T-helper 9 cell (primary cell): ENCODE data around the gene SCAMP1.
"Not testable (repeated sequence)": the region's sequence is repeated elsewhere in the genome, so short reads cannot be mapped to it uniquely, and the experiment has no call there.

Experiments
- DNase-seq: peaks from one replicate; pipeline ENCODE4 v3.0.0-alpha.2; 2020

The SCAMP1 gene

GRCh38 chr5:78429332-78429980, 69.0 kb downstream of the SCAMP1 start:
- no peak for DNase-seq

- DNase-seq, result no peak
Observed at GRCh38 chr5:78430866-78431265, 70.4 kb downstream of the SCAMP1 start.

GRCh38 chr5:78433972-78434371, 73.6 kb downstream of the SCAMP1 start:
- no peak for DNase-seq

- no peak for DNase-seq
Observed at GRCh38 chr5:78447775-78448424, 87.5 kb downstream of the SCAMP1 start.

- DNase-seq, result no peak
Observed at GRCh38 chr5:78449103-78449502, 88.7 kb downstream of the SCAMP1 start.

- DNase-seq, result not testable (repeated sequence)
Observed at GRCh38 chr5:78457507-78457906, 97.1 kb downstream of the SCAMP1 start.

GRCh38 chr5:78458843-78459242, 98.4 kb downstream of the SCAMP1 start:
- no peak for DNase-seq

GRCh38 chr5:78467140-78467539, 106.7 kb downstream of the SCAMP1 start:
- DNase-seq, result no peak

GRCh38 chr5:78467752-78468357, 107.4 kb downstream of the SCAMP1 start:
- DNase-seq, result no peak

- DNase-seq, result no peak
Observed at GRCh38 chr5:78471896-78472295, 111.5 kb downstream of the SCAMP1 start.

- DNase-seq, result no peak
Observed at GRCh38 chr5:78472469-78473106, 112.2 kb downstream of the SCAMP1 start.

GRCh38 chr5:78473751-78474150, 113.3 kb downstream of the SCAMP1 start:
- no peak for DNase-seq

GRCh38 chr5:78475370-78475769, 115.0 kb downstream of the SCAMP1 start:
- no peak for DNase-seq

- no peak for DNase-seq
Observed at GRCh38 chr5:78476795-78477194, 116.4 kb downstream of the SCAMP1 start.

- DNase-seq, result no peak
Observed at GRCh38 chr5:78482948-78483347, 122.5 kb downstream of the SCAMP1 start.

GRCh38 chr5:78483809-78484521, 123.5 kb downstream of the SCAMP1 start:
- DNase-seq, result no peak

GRCh38 chr5:78486218-78486617, 125.8 kb downstream of the SCAMP1 start:
- no peak for DNase-seq

GRCh38 chr5:78487846-78488245, 127.4 kb downstream of the SCAMP1 start:
- DNase-seq, result no peak

- no peak for DNase-seq
Observed at GRCh38 chr5:78490709-78491485, 130.5 kb downstream of the SCAMP1 start.

- DNase-seq, result no peak
Observed at GRCh38 chr5:78492224-78492623, 131.8 kb downstream of the SCAMP1 start.

GRCh38 chr5:78492650-78493049, 132.2 kb downstream of the SCAMP1 start:
- no peak for DNase-seq

GRCh38 chr5:78495800-78496199, 135.4 kb downstream of the SCAMP1 start:
- no peak for DNase-seq
